Right lobe of liver (tissue), 6 donors: ENCODE results near the gene SLC7A14. TPM values are rescaled to one million over a fixed set of nuclear protein-coding genes. Genes with fewer than 3 reads are reported as not detected.

ENCODE experiments used
- ATAC-seq, 4 donors: fragments of 200-7000 bp; cut with Tn5 transposase; one replicate each; pipeline ENCODE4 v1.9.1; 2020; ENCODE audit warnings: mild to moderate bottlenecking in 4 of 4, moderate library complexity in 4 of 4
- DNase-seq, 3 donors: peaks; one replicate each; pipeline ENCODE4 v3.0.0-alpha.2; 2020
- H3K27ac ChIP-seq, 3 donors: fragments of 200-600 bp; one replicate each; pipeline ENCODE4 v1.8.0; 2022
- H3K27me3 ChIP-seq, 2 donors: fragments of 200-600 bp; one replicate each; pipeline ENCODE4 v1.8.0; 2022
- H3K36me3 ChIP-seq, 4 donors: fragments of 200-600 bp; sonication (generic) in 1 of 4; one replicate each; pipeline versions ENCODE4 v1.5.1 to v1.8.0; 2017 to 2022; ENCODE audit warnings: control low read depth in 1 of 4
- H3K4me1 ChIP-seq, 4 donors: fragments of 200-600 bp; sonication (generic) in 1 of 4; one replicate each; pipeline versions ENCODE4 v1.5.1 to v1.8.0; 2017 to 2022; ENCODE audit warnings: control low read depth in 1 of 4
- H3K4me3 ChIP-seq, 3 donors: fragments of 200-600 bp; one replicate each; pipeline ENCODE4 v1.8.0; 2022
- H3K9me3 ChIP-seq, 4 donors: fragments of 200-600 bp; sonication (generic) in 1 of 4; one replicate each; pipeline versions ENCODE4 v1.5.1 to v1.8.0; 2017 to 2022; ENCODE audit warnings: control low read depth in 1 of 4
- POLR2A ChIP-seq: fragments of 450-650 bp; IDR thresholded peaks from one replicate; pipeline ENCODE4 v1.6.1; 2017; ENCODE audit warnings: antibody characterized with exemption, mild to moderate bottlenecking
- WGBS: methylation state at CpG from one replicate; pipeline ENCODE4 v1.1.6; 2018; ENCODE audit warnings: low coverage, low lambda C conversion rate; ENCODE audit not compliant: insufficient coverage; ENCODE audit errors: missing lambda C conversion rate; 5-methylcytosine and 5-hydroxymethylcytosine counted together
- intact Hi-C, 2 donors: fragments of 100-400 bp; cut with DNase I; formaldehyde crosslinking; loops; one replicate each; pipeline versions ENCODE4 v1.11.2 to v1.14.1; 2022
- total RNA-seq, 6 experiments: library from RNA; depleted of rRNA in 2 of 6; stranded (reverse); fragments of >200 nt in 2 of 6; fragmentation: NEBNext Ultra II Directional in 3 of 6; extraction: Animal tissue kit (Norgen Biotek cat#: 25700) in 3 of 6; gene quantifications; one replicate each; pipeline versions ENCODE4 v1.1.0 to v1.2.4, GENCODE V29; 2016 to 2023
- TF ChIP-seq, protein P1 (sequence below), 4 donors: fragments of 200-600 bp in 3 of 4; fragments of 450-650 bp in 1 of 4; IDR thresholded peaks; one replicate each; pipeline versions ENCODE4 v1.5.1 to v1.8.0; 2016 to 2022; ENCODE audit warnings: antibody characterized with exemption in 4 of 4, mild to moderate bottlenecking in 2 of 4
- donor health status: DM: no; HTN: yes; CAD: no.
- donor health status: DM: no; HTN: no; CAD: no.
- donor health status: DM: no; HTN: no; CAD: no.
- donor health status: DM: no; HTN: yes; CAD: no.
- donor health status: DM: no; HTN: yes; CAD: no.

SLC7A14 gene
- total RNA-seq, 6 experiments from 2014 or later, result 0.05 to 0.11 TPM; not detected in 4

DNA sequence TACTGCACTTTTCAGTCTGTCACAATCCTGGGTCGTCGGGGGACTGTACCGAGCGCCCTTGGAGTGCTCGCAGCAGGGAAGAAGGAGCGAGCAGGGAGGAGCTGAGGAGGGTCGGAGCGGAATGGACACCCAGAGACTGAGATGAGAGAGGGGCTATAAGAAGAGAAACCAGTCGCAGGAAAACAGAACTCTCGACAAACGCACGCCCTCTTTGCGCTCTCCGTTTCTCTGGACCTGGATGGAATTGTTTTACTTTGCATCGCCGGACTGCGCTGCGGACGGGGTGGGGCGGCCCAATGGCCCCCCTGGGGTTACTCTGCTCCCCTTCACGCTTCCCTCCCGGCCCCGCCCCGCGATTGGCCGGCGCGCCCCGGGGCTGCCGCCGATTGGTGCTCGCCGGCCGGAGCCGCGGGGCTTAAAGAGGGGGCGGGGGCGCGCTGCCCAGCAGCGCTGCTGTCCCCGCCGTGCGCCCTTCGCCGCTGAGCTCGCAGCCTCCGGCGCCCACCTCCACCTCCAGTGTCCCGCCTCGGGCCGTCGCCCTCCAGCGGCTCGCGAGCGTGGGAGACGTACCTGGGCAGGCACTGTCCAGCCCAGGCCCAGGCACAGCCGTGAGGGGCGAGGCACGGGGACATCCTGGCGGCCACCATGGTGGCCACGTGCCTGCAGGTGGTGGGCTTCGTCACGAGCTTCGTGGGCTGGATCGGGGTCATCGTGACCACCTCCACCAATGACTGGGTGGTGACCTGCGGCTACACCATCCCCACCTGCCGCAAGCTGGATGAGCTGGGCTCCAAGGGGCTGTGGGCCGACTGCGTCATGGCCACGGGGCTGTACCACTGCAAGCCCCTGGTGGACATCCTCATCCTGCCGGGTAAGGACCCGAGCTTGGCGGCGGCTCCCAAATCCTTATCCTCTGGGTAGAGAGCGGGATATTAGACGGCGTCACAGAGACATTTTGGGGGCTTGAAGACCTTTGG lies 167.2 kb downstream of the SLC7A14 start, which contains the start of gene CLDN11:
CLDN11 (plus strand) TSS at position 447 of the 977 bp plus-strand sequence; CDS start at position 646, 199 bp downstream.
- H3K27me3 ChIP-seq, result peaks cover 0 to 8% of the 10 kb centered on the region in 2 donors
- DNase-seq (no peak), ATAC-seq (peak; percentile 39 to 63 (median 53))
- intact Hi-C loops, result loop anchor here in 1 of 2 donors (5.0 to 10.0 kb wide), 2 partner anchors 274 to 396 kb away; no protein-coding TSS in a partner anchor
- WGBS, result 4% methylated on average over 16 of the region's 79 CpGs
- no peak for TF ChIP-seq POLR2A
- TF ChIP-seq, protein P1, sequence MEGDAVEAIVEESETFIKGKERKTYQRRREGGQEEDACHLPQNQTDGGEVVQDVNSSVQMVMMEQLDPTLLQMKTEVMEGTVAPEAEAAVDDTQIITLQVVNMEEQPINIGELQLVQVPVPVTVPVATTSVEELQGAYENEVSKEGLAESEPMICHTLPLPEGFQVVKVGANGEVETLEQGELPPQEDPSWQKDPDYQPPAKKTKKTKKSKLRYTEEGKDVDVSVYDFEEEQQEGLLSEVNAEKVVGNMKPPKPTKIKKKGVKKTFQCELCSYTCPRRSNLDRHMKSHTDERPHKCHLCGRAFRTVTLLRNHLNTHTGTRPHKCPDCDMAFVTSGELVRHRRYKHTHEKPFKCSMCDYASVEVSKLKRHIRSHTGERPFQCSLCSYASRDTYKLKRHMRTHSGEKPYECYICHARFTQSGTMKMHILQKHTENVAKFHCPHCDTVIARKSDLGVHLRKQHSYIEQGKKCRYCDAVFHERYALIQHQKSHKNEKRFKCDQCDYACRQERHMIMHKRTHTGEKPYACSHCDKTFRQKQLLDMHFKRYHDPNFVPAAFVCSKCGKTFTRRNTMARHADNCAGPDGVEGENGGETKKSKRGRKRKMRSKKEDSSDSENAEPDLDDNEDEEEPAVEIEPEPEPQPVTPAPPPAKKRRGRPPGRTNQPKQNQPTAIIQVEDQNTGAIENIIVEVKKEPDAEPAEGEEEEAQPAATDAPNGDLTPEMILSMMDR (IDR thresholded peaks at IDR 0.05), result no peak
- peak within 1 kb of the TSS in 1 of 3 donors; percentile 4 for H3K27ac ChIP-seq
- peak within 1 kb of the TSS; percentile 22 to 51 (median 39) for H3K4me3 ChIP-seq
- H3K9me3 ChIP-seq, result no peaks in the 10 kb centered on the region
- H3K36me3 ChIP-seq, result no peaks in the 10 kb centered on the region
- peaks cover 0 to 13% (median 0%) of the 10 kb centered on the region in 4 donors for H3K4me1 ChIP-seq

DNA sequence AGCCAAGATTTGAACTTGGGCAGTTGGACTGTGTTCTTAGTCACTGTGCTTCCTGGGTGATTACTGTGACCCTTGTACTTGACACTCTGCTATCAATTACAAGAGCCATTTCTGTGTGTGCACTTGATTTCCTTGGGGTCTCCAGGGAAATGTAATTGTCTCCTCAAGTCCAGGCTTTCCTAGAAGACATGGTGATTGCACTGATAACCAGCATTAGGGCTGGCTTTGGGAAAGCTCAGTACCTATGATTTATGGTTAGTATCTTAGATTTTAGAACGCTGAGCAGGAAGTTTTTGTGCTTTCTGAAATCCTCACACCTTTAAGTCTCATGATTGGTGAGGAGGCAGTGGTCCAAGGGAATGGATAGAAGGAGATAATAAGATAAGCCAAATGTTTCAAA lies 168.8 kb downstream of the SLC7A14 start:
- ATAC-seq, result no peak
- Histone ChIP-seq H3K9me3 (no peaks in the 10 kb centered on the region), H3K4me1 (peaks cover 0 to 13% (median 0%) of the 10 kb centered on the region in 4 donors), H3K27ac (no peak overlapping the region), H3K36me3 (no peaks in the 10 kb centered on the region), H3K27me3 (peaks cover 0 to 8% of the 10 kb centered on the region in 2 donors), H3K4me3 (no peak overlapping the region)
- intact Hi-C loops, result loop anchor here in 1 of 2 donors (5.0 to 10.0 kb wide), 2 partner anchors 275 to 398 kb away; no protein-coding TSS in a partner anchor
- TF ChIP-seq, protein P1 (IDR thresholded peaks at IDR 0.05), result no peak
- TF ChIP-seq POLR2A, result no peak
- WGBS, result 88% methylated on average over 1 of the region's 1 CpG
- DNase-seq, result no peak

DNA sequence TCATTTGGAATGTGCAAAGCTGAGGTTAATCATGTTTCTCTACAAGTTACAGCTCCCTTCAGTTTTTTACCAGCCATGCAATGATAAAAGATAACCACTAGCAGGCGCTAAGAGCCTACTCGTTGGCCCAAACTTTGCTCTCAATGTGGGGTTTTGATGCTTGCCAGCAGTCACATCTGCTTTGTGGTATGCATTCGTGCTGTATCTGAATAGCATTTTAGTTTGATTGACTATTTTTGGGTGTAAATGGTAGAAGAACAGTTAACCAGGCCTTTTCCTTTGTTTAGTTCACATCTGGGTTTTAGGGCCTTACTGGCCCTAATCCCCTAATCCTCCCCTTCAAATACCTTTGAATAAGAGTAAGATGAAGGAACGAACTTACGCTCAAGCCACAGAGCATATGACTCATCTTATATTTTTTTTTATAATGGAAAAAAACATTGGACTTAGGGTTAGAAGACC lies 171.6 kb downstream of the SLC7A14 start:
- intact Hi-C loops, result loop anchor here in 1 of 2 donors (10.0 kb wide), 1 partner anchor 401 kb away; no protein-coding TSS in a partner anchor
- ATAC-seq, result peak; percentile 82 to 91 (median 86)
- no peak overlapping the region for H3K4me3 ChIP-seq
- DNase-seq, result no peak
- H3K9me3 ChIP-seq, result no peaks in the 10 kb centered on the region
- 34% methylated on average over 5 of the region's 5 CpGs for whole genome bisulfite sequencing
- H3K27ac ChIP-seq, result no peak overlapping the region
- peaks cover 0 to 10% (median 0%) of the 10 kb centered on the region in 4 donors for H3K4me1 ChIP-seq
- no peaks in the 10 kb centered on the region for H3K36me3 ChIP-seq
- TF ChIP-seq, protein P1 (IDR thresholded peaks at IDR 0.05), result peak; percentile 96
- TF ChIP-seq POLR2A, result no peak
- H3K27me3 ChIP-seq, result peaks cover 0 to 8% of the 10 kb centered on the region in 2 donors

DNA sequence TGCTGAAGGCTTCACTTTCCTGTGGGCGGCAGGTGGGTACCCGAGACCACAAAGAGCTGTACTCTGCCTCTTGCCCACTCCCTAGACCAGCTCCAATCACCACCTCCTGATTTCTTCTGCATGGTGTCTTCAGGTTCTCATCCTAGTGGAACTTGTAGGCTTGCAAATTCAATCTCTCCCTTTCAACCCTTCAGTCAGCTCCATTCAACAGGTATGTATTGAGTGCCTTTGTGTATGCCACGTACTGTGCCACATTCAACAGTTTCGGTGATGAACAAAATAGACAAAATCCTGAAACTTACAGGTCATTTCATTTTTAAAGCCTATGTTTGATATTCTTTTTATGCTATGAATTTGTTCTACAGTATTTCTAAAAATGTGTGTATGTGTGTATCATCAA lies 172.6 kb downstream of the SLC7A14 start:
- ATAC-seq (no peak), DNase-seq (no peak)
- intact Hi-C loops, result loop anchor here in 1 of 2 donors (10.0 kb wide), 1 partner anchor 402 kb away; no protein-coding TSS in a partner anchor
- 89% methylated on average over 4 of the region's 4 CpGs for WGBS
- TF ChIP-seq POLR2A, result no peak
- TF ChIP-seq, protein P1 (IDR thresholded peaks at IDR 0.05), result no peak
- H3K27me3 ChIP-seq, result no peaks in the 10 kb centered on the region
- no peak overlapping the region for H3K4me3 ChIP-seq
- no peaks in the 10 kb centered on the region for H3K36me3 ChIP-seq
- no peak overlapping the region for H3K27ac ChIP-seq
- peaks cover 0 to under 1% (median 0%) of the 10 kb centered on the region in 4 donors for H3K4me1 ChIP-seq
- no peaks in the 10 kb centered on the region for H3K9me3 ChIP-seq
